Stimulated activated CD8-positive, alpha-beta memory T cell treated with anti-CD3 and anti-CD28 coated beads, Interleukin-12 subunit alpha, Interleukin-12 subunit beta, amount 100 ng/mL, for 24 hours (primary cell): ENCODE data around the gene AZI2.

Experiments used
- DNase-seq: peaks from one replicate; pipeline ENCODE4 v3.0.0-alpha.2; 2020; ENCODE audit errors: extremely low read depth

AZI2 gene

GRCh38 chr3:28301688-28302087 lies 46.9 kb downstream of the AZI2 start:
- no peak for DNase-seq

- DNase-seq, result no peak
These were observed 48.2 kb downstream of the AZI2 start for GRCh38 chr3:28300345-28300962.

GRCh38 chr3:28299705-28300104 lies 48.9 kb downstream of the AZI2 start:
- DNase-seq, result no peak

- DNase-seq, result no peak
These were observed 52.6 kb downstream of the AZI2 start for GRCh38 chr3:28295898-28296490.

GRCh38 chr3:28294667-28295413 lies 53.8 kb downstream of the AZI2 start:
- DNase-seq, result no peak

- no peak for DNase-seq
These were observed 56.0 kb downstream of the AZI2 start for GRCh38 chr3:28292622-28293021.

- no peak for DNase-seq
These were observed 57.0 kb downstream of the AZI2 start for GRCh38 chr3:28291577-28291976.

- DNase-seq, result no peak
These were observed 57.7 kb downstream of the AZI2 start for GRCh38 chr3:28290863-28291300.

GRCh38 chr3:28287046-28287445 lies 61.6 kb downstream of the AZI2 start:
- DNase-seq, result no peak

GRCh38 chr3:28286595-28286994 lies 62.0 kb downstream of the AZI2 start:
- no peak for DNase-seq

GRCh38 chr3:28280781-28281180 lies 67.8 kb downstream of the AZI2 start:
- DNase-seq, result no peak

- DNase-seq, result no peak
These were observed 68.9 kb downstream of the AZI2 start for GRCh38 chr3:28279770-28280169.

- DNase-seq, result no peak
These were observed 69.7 kb downstream of the AZI2 start for GRCh38 chr3:28278918-28279317.

- no peak for DNase-seq
These were observed 74.8 kb downstream of the AZI2 start for GRCh38 chr3:28273837-28274236.
